ENCODE data around the gene TULP4.
A peak's percentile ranks its signal among the peaks of the same experiment; 100 is the strongest.

Gene TULP4

GRCh38 chr6:158559338-158559894 is 247.2 kb downstream of the TULP4 start:
- no peak for DNase-seq (ENCODE audit: low read depth)

GRCh38 chr6:158559895-158560835 is 247.9 kb downstream of the TULP4 start, which contains the start of gene TMEM181:
Gene TMEM181 (plus strand): TSS chr6:158560091. CDS start chr6:158560225, 134 bp downstream.
- peak; percentile 80 for DNase-seq (ENCODE audit: low read depth)

- DNase-seq (ENCODE audit: low read depth) = no peak
Measured at GRCh38 chr6:158560836-158561320, 248.6 kb downstream of the TULP4 start.

Data from stimulated activated CD8-positive, alpha-beta memory T cell treated with anti-CD3 and anti-CD28 coated beads, Interleukin-4, amount 100 ng/mL, for 24 hours (primary cell).